Keratinocyte (primary cell): ENCODE data around the gene ANO2. TPM values are rescaled to one million over a fixed set of nuclear protein-coding genes. Genes with fewer than 3 reads are reported as not detected.

Source experiments
- DNase-seq: peaks from one replicate; pipeline ENCODE4 v3.0.0-alpha.2; 2011; ENCODE audit warnings: low read depth, missing footprints, low spot score
- FAIRE-seq: peaks from 2 replicates; lab custom pipeline; 2011; peaks lifted over from hg19 to GRCh38; lab: Jason Lieb, UNC
- H2AFZ ChIP-seq: 2 replicates; pipeline ENCODE4 v1.6.0; 2012; ENCODE audit warnings: low read length, control low read depth, inconsistent platforms; ENCODE audit not compliant: control insufficient read depth
- H3K27ac ChIP-seq: 2 replicates; pipeline ENCODE4 v1.5.1; 2011; ENCODE audit warnings: low read length; ENCODE audit not compliant: control insufficient read depth, insufficient read depth
- H3K27me3 ChIP-seq: 3 replicates; pipeline ENCODE4 v1.6.0; 2011; ENCODE audit warnings: low read length; ENCODE audit not compliant: control insufficient read depth, insufficient read depth; ENCODE audit errors: extremely low read depth
- H3K36me3 ChIP-seq, 2 experiments: 2 replicates in 1 of 2; 3 replicates in 1 of 2; pipeline ENCODE4 v1.5.1; 2011; ENCODE audit warnings: low read length in 2 of 2, mild to moderate bottlenecking in 1 of 2; ENCODE audit not compliant: control insufficient read depth in 2 of 2, insufficient read depth in 2 of 2; ENCODE audit errors: extremely low read depth in 1 of 2
- H3K4me1 ChIP-seq: 3 replicates; pipeline ENCODE4 v1.5.1; 2011; ENCODE audit warnings: low read length; ENCODE audit not compliant: control insufficient read depth, insufficient read depth; ENCODE audit errors: extremely low read depth
- H3K4me2 ChIP-seq: 3 replicates; pipeline ENCODE4 v1.6.0; 2011; ENCODE audit warnings: low read depth, low read length; ENCODE audit not compliant: control insufficient read depth, insufficient read depth; ENCODE audit errors: extremely low read depth
- H3K4me3 ChIP-seq, 3 experiments: fragments of 200-600 bp in 1 of 3; sonication (generic) in 1 of 3; 2 replicates in 2 of 3; 3 replicates in 1 of 3; pipeline ENCODE4 v1.5.1; 2011 to 2016; ENCODE audit warnings: low read length in 3 of 3, mild to moderate bottlenecking in 3 of 3, control low read depth in 2 of 3, inconsistent platforms in 1 of 3, low read depth in 1 of 3, mixed read lengths in 1 of 3, mixed run types in 1 of 3, moderate library complexity in 1 of 3; ENCODE audit not compliant: control insufficient read depth in 2 of 3, insufficient read depth in 2 of 3; ENCODE audit errors: extremely low read depth in 1 of 3
- H3K79me2 ChIP-seq: 2 replicates; pipeline ENCODE4 v1.6.0; 2012; ENCODE audit warnings: low read length; ENCODE audit not compliant: control insufficient read depth, insufficient read depth
- H3K9ac ChIP-seq: 3 replicates; pipeline ENCODE4 v1.6.0; 2011; ENCODE audit warnings: low read length; ENCODE audit not compliant: control insufficient read depth, insufficient read depth; ENCODE audit errors: extremely low read depth
- H3K9me1 ChIP-seq: 3 replicates; pipeline ENCODE4 v1.6.0; 2011; ENCODE audit warnings: low read length; ENCODE audit not compliant: control insufficient read depth, insufficient read depth; ENCODE audit errors: extremely low read depth
- H3K9me3 ChIP-seq: 2 replicates; pipeline ENCODE4 v1.5.1; 2012; ENCODE audit warnings: low read depth, low read length; ENCODE audit not compliant: control insufficient read depth
- H4K20me1 ChIP-seq: 3 replicates; pipeline ENCODE4 v1.6.0; 2011; ENCODE audit warnings: low read length; ENCODE audit not compliant: control insufficient read depth, insufficient read depth; ENCODE audit errors: extremely low read depth
- CTCF ChIP-seq, 3 experiments: IDR thresholded peaks in 1 of 3; conservative IDR thresholded peaks in 1 of 3; optimal IDR thresholded peaks in 1 of 3; 2 replicates in 2 of 3; 3 replicates in 1 of 3; pipeline versions ENCODE3 to v1.5.1; 2011; ENCODE audit warnings: low read length in 3 of 3, mild to moderate bottlenecking in 3 of 3, moderate library complexity in 2 of 3, control low read depth in 1 of 3, inconsistent platforms in 1 of 3; ENCODE audit not compliant: insufficient read depth in 2 of 3; ENCODE audit errors: extremely low read depth in 1 of 3
- EZH2 ChIP-seq: IDR thresholded peaks from one replicate; pipeline ENCODE4 v1.6.1; 2012; ENCODE audit warnings: inconsistent platforms, mild to moderate bottlenecking, low read length, moderate library complexity
- dilution Hi-C: fragments of 300-500 bp; cut with MboI; formaldehyde crosslinking; loops from one replicate; pipeline ENCODE4 v1.7.0; 2020; ENCODE audit warnings: low sequenced_read_pairs; ENCODE audit not compliant: extremely low pct_ligation_motif_present
- polyA plus RNA-seq, 5 experiments: library from polyadenylated mRNA; depleted of rRNA in 3 of 5; stranded (reverse) in 3 of 5; stranded (forward) in 1 of 5; unstranded in 1 of 5; fragments of >200 nt; gene quantifications; 1 replicate in 1 of 5; 2 replicates in 3 of 5; 3 replicates in 1 of 5; pipeline versions ENCODE4 v1.2.1 to v1.2.3, GENCODE V29; 2011 to 2012; ENCODE audit warnings: missing spikeins in 2 of 5, low read depth in 1 of 5, low replicate concordance in 1 of 5

ANO2 gene
- polyA plus RNA-seq, 1 donor (not counting 4 experiments of a cell fraction or from before 2014, with no cell fraction given): 0.14 TPM

GRCh38 chr12:5987573-5987972 is 42.5 kb upstream of the ANO2 start:
- no peak overlapping the region for H2AFZ ChIP-seq
- FAIRE-seq: no peak
- no peaks in the 10 kb centered on the region for H3K4me1 ChIP-seq
- H3K4me2 ChIP-seq: no peak overlapping the region
- H3K9me1 ChIP-seq: no peaks in the 10 kb centered on the region
- TF ChIP-seq EZH2 (no peak), CTCF (optimal IDR thresholded peaks at IDR 0.05 in 1 of 3, IDR thresholded peaks at IDR 0.05 in 1 of 3, conservative IDR thresholded peaks at IDR 0.05 in 1 of 3; ENCODE audit: extremely low read depth in 1 of 3, insufficient read depth in 2 of 3, low read length in 3 of 3) (no peak)
- no peak for DNase-seq
- dilution Hi-C loops: no loop called here
- no peak overlapping the region for H3K27ac ChIP-seq
- no peaks in the 10 kb centered on the region for H3K9me3 ChIP-seq
- H3K27me3 ChIP-seq: peaks cover 11% of the 10 kb centered on the region
- no peaks in the 10 kb centered on the region for H3K36me3 ChIP-seq
- no peaks in the 10 kb centered on the region for H4K20me1 ChIP-seq
- no peaks in the 10 kb centered on the region for H3K79me2 ChIP-seq
- no peak overlapping the region for H3K4me3 ChIP-seq
- H3K9ac ChIP-seq: no peak overlapping the region

GRCh38 chr12:5985471-5985870 is 40.4 kb upstream of the ANO2 start:
- Histone ChIP-seq H3K4me1 (no peaks in the 10 kb centered on the region), H3K36me3 (no peaks in the 10 kb centered on the region), H3K27ac (no peak overlapping the region), H3K4me3 (no peak overlapping the region), H3K9ac (no peak overlapping the region), H2AFZ (no peak overlapping the region), H3K9me1 (no peaks in the 10 kb centered on the region), H3K27me3 (peaks cover 11% of the 10 kb centered on the region), H3K9me3 (no peaks in the 10 kb centered on the region), H4K20me1 (no peaks in the 10 kb centered on the region), H3K79me2 (no peaks in the 10 kb centered on the region), H3K4me2 (no peak overlapping the region)
- DNase-seq (no peak), FAIRE-seq (no peak)
- dilution Hi-C loops: no loop called here
- TF ChIP-seq EZH2 (no peak), CTCF (optimal IDR thresholded peaks at IDR 0.05 in 1 of 3, IDR thresholded peaks at IDR 0.05 in 1 of 3, conservative IDR thresholded peaks at IDR 0.05 in 1 of 3; ENCODE audit: extremely low read depth in 1 of 3, insufficient read depth in 2 of 3, low read length in 3 of 3) (no peak)
